Measurements from ENCODE around the gene UBALD1.

GRCh38 chr16:4654964-4655590 lies 40.4 kb upstream of the UBALD1 start:
- no peak for TF ChIP-seq POLR2A (IDR thresholded peaks at IDR 0.05)
- TF ChIP-seq CTCF (IDR thresholded peaks at IDR 0.05 in 8 of 11, conservative IDR thresholded peaks at IDR 0.05 in 3 of 11): no peak
- no peak for TF ChIP-seq POLR2AphosphoS5 (IDR thresholded peaks at IDR 0.05)
